C4-2B (cell line): ENCODE data around the gene ERBB4.

Experiments
- CTCF ChIP-seq: fragments of 450-650 bp; conservative IDR thresholded peaks from 2 replicates; pipeline ENCODE4 v1.5.1; 2017; ENCODE audit warnings: mild to moderate bottlenecking
- ZFX ChIP-seq: fragments of 450-650 bp; IDR thresholded peaks from 2 replicates; pipeline ENCODE4 v1.6.1; 2017

GRCh38 chr2:211611621-211612020 is 927.0 kb downstream of the ERBB4 start:
- TF ChIP-seq CTCF (no peak), ZFX (no peak)
